Gastrocnemius medialis (tissue), 4 donors: ENCODE data around the gene HABP4.

Experiments
- POLR2A ChIP-seq, 2 donors: fragments of 450-650 bp; IDR thresholded peaks; one replicate each; pipeline ENCODE4 v1.6.1; 2017; ENCODE audit warnings: antibody characterized with exemption in 2 of 2, mild to moderate bottlenecking in 2 of 2, moderate library complexity in 2 of 2
- TF ChIP-seq, protein P1 (sequence below), 5 experiments: fragments of 450-650 bp in 3 of 5; fragments of 200-600 bp in 2 of 5; sonication (generic) in 2 of 5; IDR thresholded peaks in 4 of 5; conservative IDR thresholded peaks in 1 of 5; 1 replicate in 4 of 5; 2 replicates in 1 of 5; pipeline ENCODE4 v1.5.1; 2016 to 2019; ENCODE audit warnings: antibody characterized with exemption in 5 of 5, mild to moderate bottlenecking in 3 of 5, moderate library complexity in 3 of 5

DNA sequence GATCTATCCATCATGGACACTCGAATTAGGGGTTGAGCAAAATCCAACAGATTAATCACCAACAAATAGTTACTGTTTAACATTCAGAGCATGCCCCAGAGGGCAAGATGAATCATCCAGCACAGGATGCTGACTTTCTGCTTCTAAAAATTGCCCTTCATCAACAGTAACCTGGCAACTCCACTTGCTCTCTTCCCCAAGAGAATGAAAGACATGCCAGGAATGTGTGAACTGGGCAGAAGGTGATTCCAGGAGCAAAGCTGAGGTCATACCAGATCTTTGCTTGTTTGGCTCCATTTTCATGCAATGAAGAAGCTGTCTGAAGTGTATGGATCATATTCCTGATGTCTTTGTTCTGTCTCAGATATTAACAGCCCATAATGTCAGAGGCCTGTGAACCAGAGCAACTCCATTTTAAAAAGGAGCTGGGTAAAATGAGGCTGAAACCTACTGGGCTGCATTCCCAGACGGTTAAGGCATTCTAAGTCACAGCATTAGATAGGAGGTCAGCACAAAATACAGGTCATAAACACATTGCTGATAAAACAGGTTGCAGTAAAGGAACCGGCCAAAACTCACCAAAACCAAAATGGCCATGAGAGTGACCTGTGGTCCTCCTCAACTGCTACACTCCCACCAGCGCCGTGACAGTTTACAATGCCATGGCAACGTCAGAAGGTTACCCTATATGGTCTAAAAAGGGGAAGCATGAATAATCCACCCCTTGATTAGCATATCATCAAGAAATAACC, 29.3 kb upstream of the HABP4 start:
- TF ChIP-seq, protein P1, sequence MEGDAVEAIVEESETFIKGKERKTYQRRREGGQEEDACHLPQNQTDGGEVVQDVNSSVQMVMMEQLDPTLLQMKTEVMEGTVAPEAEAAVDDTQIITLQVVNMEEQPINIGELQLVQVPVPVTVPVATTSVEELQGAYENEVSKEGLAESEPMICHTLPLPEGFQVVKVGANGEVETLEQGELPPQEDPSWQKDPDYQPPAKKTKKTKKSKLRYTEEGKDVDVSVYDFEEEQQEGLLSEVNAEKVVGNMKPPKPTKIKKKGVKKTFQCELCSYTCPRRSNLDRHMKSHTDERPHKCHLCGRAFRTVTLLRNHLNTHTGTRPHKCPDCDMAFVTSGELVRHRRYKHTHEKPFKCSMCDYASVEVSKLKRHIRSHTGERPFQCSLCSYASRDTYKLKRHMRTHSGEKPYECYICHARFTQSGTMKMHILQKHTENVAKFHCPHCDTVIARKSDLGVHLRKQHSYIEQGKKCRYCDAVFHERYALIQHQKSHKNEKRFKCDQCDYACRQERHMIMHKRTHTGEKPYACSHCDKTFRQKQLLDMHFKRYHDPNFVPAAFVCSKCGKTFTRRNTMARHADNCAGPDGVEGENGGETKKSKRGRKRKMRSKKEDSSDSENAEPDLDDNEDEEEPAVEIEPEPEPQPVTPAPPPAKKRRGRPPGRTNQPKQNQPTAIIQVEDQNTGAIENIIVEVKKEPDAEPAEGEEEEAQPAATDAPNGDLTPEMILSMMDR (IDR thresholded peaks at IDR 0.05 in 4 of 5, conservative IDR thresholded peaks at IDR 0.05 in 1 of 5) = no peak
- TF ChIP-seq POLR2A (IDR thresholded peaks at IDR 0.05) = no peak
